Measurements from ENCODE around the gene PADI4. TPM values are rescaled to one million over a fixed set of nuclear protein-coding genes. Genes with fewer than 3 reads are reported as not detected.
"Not testable (repeated sequence)": the region's sequence is repeated elsewhere in the genome, so short reads cannot be mapped to it uniquely, and the experiment has no call there.

PADI4 gene
- polyA plus RNA-seq, 4 donors: 0.03 to 0.24 TPM; not detected in 2

- DNase-seq: not testable (repeated sequence)
- 91 to 98% (median 95%) methylated on average over 5 of the region's 5 CpGs for WGBS, 3 donors
Observed at GRCh38 chr1:17345506-17345905, 37.5 kb downstream of the PADI4 start.

GRCh38 chr1:17346046-17346789 is 38.2 kb downstream of the PADI4 start:
- 77 to 83% (median 81%) methylated on average over 9 of the region's 9 CpGs for WGBS, 3 donors
- FAIRE-seq: no peak
- no peak for DNase-seq

More at GRCh38 chr1:17345506-17345905, 37.5 kb downstream of the PADI4 start:
- H3K9me3 ChIP-seq (ENCODE audit: control insufficient read depth in 2 of 2, insufficient read depth in 1 of 2, low read depth in 1 of 2, low read length in 1 of 2); H3K4me1 ChIP-seq (ENCODE audit: control insufficient read depth in 3 of 3, insufficient read depth in 2 of 3, low read depth in 1 of 3, low read length in 2 of 3); FAIRE-seq; H3K36me3 ChIP-seq (ENCODE audit: control insufficient read depth in 3 of 3, insufficient read depth in 2 of 3, low read depth in 1 of 3, low read length in 3 of 3); H3K4me3 ChIP-seq (ENCODE audit: low read depth in 1 of 3, low read length in 3 of 3); H3K27me3 ChIP-seq (ENCODE audit: control insufficient read depth in 3 of 3, insufficient read depth in 3 of 3, low read length in 3 of 3); H3K27ac ChIP-seq (ENCODE audit: low read depth in 1 of 3, low read length in 2 of 3): not testable (repeated sequence)

GRCh38 chr1:17347769-17348592 is 40.0 kb downstream of the PADI4 start:
- no peaks in the 10 kb centered on the region for H3K36me3 ChIP-seq (ENCODE audit: control insufficient read depth in 3 of 3, insufficient read depth in 2 of 3, low read depth in 1 of 3, low read length in 3 of 3)
- H3K4me1 ChIP-seq (ENCODE audit: control insufficient read depth in 3 of 3, insufficient read depth in 2 of 3, low read depth in 1 of 3, low read length in 2 of 3): no peaks in the 10 kb centered on the region
- no peak for FAIRE-seq
- no peak overlapping the region for H3K27ac ChIP-seq (ENCODE audit: low read depth in 1 of 3, low read length in 2 of 3)
- H3K27me3 ChIP-seq (ENCODE audit: control insufficient read depth in 3 of 3, insufficient read depth in 3 of 3, low read length in 3 of 3): peaks cover 0 to 4% (median 2%) of the 10 kb centered on the region in 3 donors
- no peak overlapping the region for H3K4me3 ChIP-seq (ENCODE audit: low read depth in 1 of 3, low read length in 3 of 3)
- peak in 1 of 2 donors; percentile 9 for DNase-seq
- 62 to 71% (median 68%) methylated on average over 19 of the region's 19 CpGs for WGBS, 3 donors
- H3K9me3 ChIP-seq (ENCODE audit: control insufficient read depth in 2 of 2, insufficient read depth in 1 of 2, low read depth in 1 of 2, low read length in 1 of 2): no peaks in the 10 kb centered on the region

More at GRCh38 chr1:17346046-17346789, 38.2 kb downstream of the PADI4 start:
- Histone ChIP-seq H3K27me3 (ENCODE audit: control insufficient read depth in 3 of 3, insufficient read depth in 3 of 3, low read length in 3 of 3) (peaks cover 0 to 6% (median 2%) of the 10 kb centered on the region in 3 donors), H3K27ac (ENCODE audit: low read depth in 1 of 3, low read length in 2 of 3) (no peak overlapping the region), H3K4me1 (ENCODE audit: control insufficient read depth in 3 of 3, insufficient read depth in 2 of 3, low read depth in 1 of 3, low read length in 2 of 3) (no peaks in the 10 kb centered on the region), H3K36me3 (ENCODE audit: control insufficient read depth in 3 of 3, insufficient read depth in 2 of 3, low read depth in 1 of 3, low read length in 3 of 3) (no peaks in the 10 kb centered on the region), H3K9me3 (ENCODE audit: control insufficient read depth in 2 of 2, insufficient read depth in 1 of 2, low read depth in 1 of 2, low read length in 1 of 2) (no peaks in the 10 kb centered on the region), H3K4me3 (ENCODE audit: low read depth in 1 of 3, low read length in 3 of 3) (no peak overlapping the region)

DNA sequence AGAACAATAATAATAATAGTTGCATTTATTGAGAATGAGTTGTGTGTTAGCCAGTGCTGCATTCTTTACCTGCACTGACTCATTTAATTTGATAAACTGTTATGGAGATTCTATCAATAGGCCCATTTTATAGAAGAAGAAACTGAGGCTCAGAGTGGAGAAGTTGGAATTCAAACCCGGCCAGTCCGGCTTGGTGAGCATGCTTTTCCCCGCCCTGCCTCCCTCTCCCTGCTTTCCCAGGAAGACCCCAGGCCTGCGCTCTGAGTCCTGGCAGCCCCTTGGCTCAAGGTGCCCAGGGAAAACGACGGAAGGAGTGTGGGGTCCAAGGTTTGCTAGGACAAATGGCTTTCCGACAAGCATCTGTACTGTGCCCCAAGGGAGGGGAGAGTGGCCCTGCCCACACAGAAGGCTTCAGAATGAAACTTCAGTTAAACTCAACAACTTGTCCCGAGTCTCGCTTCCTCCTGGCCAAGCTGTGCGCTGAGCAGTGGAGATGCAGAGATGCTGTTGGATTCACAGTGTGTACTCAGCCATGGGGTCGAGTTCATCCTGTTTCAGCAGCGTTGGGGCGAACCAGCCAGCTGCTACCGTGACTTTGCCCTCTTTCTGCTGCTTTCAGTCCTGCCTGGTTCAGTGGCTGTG is 40.7 kb downstream of the PADI4 start:
- DNase-seq (peak in 1 of 2 donors; percentile 6), FAIRE-seq (no peak)
- H3K4me3 ChIP-seq (ENCODE audit: low read depth in 1 of 3, low read length in 3 of 3): no peak overlapping the region
- no peaks in the 10 kb centered on the region for H3K9me3 ChIP-seq (ENCODE audit: control insufficient read depth in 2 of 2, insufficient read depth in 1 of 2, low read depth in 1 of 2, low read length in 1 of 2)
- no peaks in the 10 kb centered on the region for H3K4me1 ChIP-seq (ENCODE audit: control insufficient read depth in 3 of 3, insufficient read depth in 2 of 3, low read depth in 1 of 3, low read length in 2 of 3)
- no peak overlapping the region for H3K27ac ChIP-seq (ENCODE audit: low read depth in 1 of 3, low read length in 2 of 3)
- 40 to 62% (median 46%) methylated on average over 14 of the region's 14 CpGs for WGBS, 3 donors
- peaks cover 0 to 4% (median 2%) of the 10 kb centered on the region in 3 donors for H3K27me3 ChIP-seq (ENCODE audit: control insufficient read depth in 3 of 3, insufficient read depth in 3 of 3, low read length in 3 of 3)
- H3K36me3 ChIP-seq (ENCODE audit: control insufficient read depth in 3 of 3, insufficient read depth in 2 of 3, low read depth in 1 of 3, low read length in 3 of 3): no peaks in the 10 kb centered on the region

- Histone ChIP-seq H3K27ac (ENCODE audit: low read depth in 1 of 3, low read length in 2 of 3) (no peak overlapping the region), H3K4me1 (ENCODE audit: control insufficient read depth in 3 of 3, insufficient read depth in 2 of 3, low read depth in 1 of 3, low read length in 2 of 3) (no peaks in the 10 kb centered on the region), H3K36me3 (ENCODE audit: control insufficient read depth in 3 of 3, insufficient read depth in 2 of 3, low read depth in 1 of 3, low read length in 3 of 3) (no peaks in the 10 kb centered on the region), H3K27me3 (ENCODE audit: control insufficient read depth in 3 of 3, insufficient read depth in 3 of 3, low read length in 3 of 3) (peaks cover 0 to 4% (median 2%) of the 10 kb centered on the region in 3 donors), H3K4me3 (ENCODE audit: low read depth in 1 of 3, low read length in 3 of 3) (no peak overlapping the region), H3K9me3 (ENCODE audit: control insufficient read depth in 2 of 2, insufficient read depth in 1 of 2, low read depth in 1 of 2, low read length in 1 of 2) (no peaks in the 10 kb centered on the region)
- no peak for FAIRE-seq
- DNase-seq: no peak
- 59 to 66% (median 65%) methylated on average over 8 of the region's 8 CpGs for WGBS, 3 donors
Observed at GRCh38 chr1:17350083-17350482, 42.1 kb downstream of the PADI4 start.

GRCh38 chr1:17350928-17351446 is 43.0 kb downstream of the PADI4 start:
- H3K9me3 ChIP-seq (ENCODE audit: control insufficient read depth in 2 of 2, insufficient read depth in 1 of 2, low read depth in 1 of 2, low read length in 1 of 2): no peaks in the 10 kb centered on the region

DNA sequence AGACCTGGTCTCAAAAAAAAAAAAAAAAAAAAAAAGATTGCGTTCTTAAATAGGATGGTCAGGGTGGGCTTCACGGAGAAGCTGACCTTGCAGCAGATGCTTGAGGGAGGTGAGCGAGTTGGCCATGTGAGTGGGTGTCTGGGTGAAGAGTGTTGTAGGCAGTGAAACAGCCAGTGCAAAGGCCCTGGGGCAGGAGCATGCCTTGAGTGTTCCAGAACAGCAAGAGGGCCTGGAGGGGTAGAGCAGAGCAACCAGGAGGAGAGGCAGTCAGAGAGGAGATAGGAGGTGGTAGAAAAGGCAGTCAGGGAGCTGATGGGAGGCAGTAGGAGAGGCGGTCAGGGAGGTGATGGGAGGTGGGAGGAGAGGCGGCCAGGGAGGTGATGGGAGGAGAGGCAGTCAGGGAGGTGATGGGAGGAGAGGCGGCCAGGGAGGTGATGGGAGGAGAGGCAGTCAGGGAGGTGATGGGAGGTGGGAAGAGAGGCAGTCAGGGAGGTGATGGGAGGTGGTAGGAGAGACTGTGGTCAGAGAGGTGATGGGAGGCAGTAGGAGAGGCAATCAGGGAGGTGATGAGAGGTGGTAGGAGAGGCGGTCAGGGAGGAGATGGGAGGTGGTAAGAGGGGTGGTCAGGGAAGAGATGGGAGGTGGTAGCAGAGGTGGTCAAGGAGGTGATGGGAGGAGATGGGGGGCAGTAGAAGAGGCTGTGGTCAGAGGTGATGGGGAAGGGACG is 43.8 kb downstream of the PADI4 start:
- Histone ChIP-seq H3K27ac (ENCODE audit: low read depth in 1 of 3, low read length in 2 of 3) (no peak overlapping the region), H3K4me3 (ENCODE audit: low read depth in 1 of 3, low read length in 3 of 3) (no peak overlapping the region), H3K9me3 (ENCODE audit: control insufficient read depth in 2 of 2, insufficient read depth in 1 of 2, low read depth in 1 of 2, low read length in 1 of 2) (no peaks in the 10 kb centered on the region), H3K4me1 (ENCODE audit: control insufficient read depth in 3 of 3, insufficient read depth in 2 of 3, low read depth in 1 of 3, low read length in 2 of 3) (no peaks in the 10 kb centered on the region), H3K36me3 (ENCODE audit: control insufficient read depth in 3 of 3, insufficient read depth in 2 of 3, low read depth in 1 of 3, low read length in 3 of 3) (no peaks in the 10 kb centered on the region), H3K27me3 (ENCODE audit: control insufficient read depth in 3 of 3, insufficient read depth in 3 of 3, low read length in 3 of 3) (peaks cover 0 to 4% (median 2%) of the 10 kb centered on the region in 3 donors)
- FAIRE-seq (no peak), DNase-seq (no peak)
- 80 to 84% (median 84%) methylated on average over 7 to 8 of the region's 8 CpGs for WGBS, 3 donors

More at GRCh38 chr1:17350928-17351446, 43.0 kb downstream of the PADI4 start:
- Histone ChIP-seq H3K4me3 (ENCODE audit: low read depth in 1 of 3, low read length in 3 of 3) (no peak overlapping the region), H3K36me3 (ENCODE audit: control insufficient read depth in 3 of 3, insufficient read depth in 2 of 3, low read depth in 1 of 3, low read length in 3 of 3) (no peaks in the 10 kb centered on the region), H3K4me1 (ENCODE audit: control insufficient read depth in 3 of 3, insufficient read depth in 2 of 3, low read depth in 1 of 3, low read length in 2 of 3) (no peaks in the 10 kb centered on the region), H3K27ac (ENCODE audit: low read depth in 1 of 3, low read length in 2 of 3) (no peak overlapping the region), H3K27me3 (ENCODE audit: control insufficient read depth in 3 of 3, insufficient read depth in 3 of 3, low read length in 3 of 3) (peaks cover 0 to 4% (median 2%) of the 10 kb centered on the region in 3 donors)
- 69 to 78% (median 71%) methylated on average over 7 of the region's 7 CpGs for WGBS, 3 donors
- DNase-seq (no peak), FAIRE-seq (no peak)
